Large intestine (tissue), 3 donors: ENCODE measurements around the gene RACK1. TPM values are rescaled to one million over a fixed set of nuclear protein-coding genes. Genes with fewer than 3 reads are reported as not detected.

Experiments used
- DNase-seq, 2 donors: peaks; one replicate each; pipeline versions ENCODE4 v3.0.0 to v3.0.0-alpha.2; 2013
- H3K27ac ChIP-seq: one replicate; pipeline ENCODE4 v1.5.1; 2013; ENCODE audit warnings: low read length
- H3K27me3 ChIP-seq: 2 replicates; pipeline ENCODE4 v1.6.1; 2013; ENCODE audit warnings: low read length; ENCODE audit not compliant: control insufficient read depth, insufficient read depth
- H3K36me3 ChIP-seq: 2 replicates; pipeline ENCODE4 v1.6.1; 2013; ENCODE audit warnings: low read length; ENCODE audit not compliant: control insufficient read depth, insufficient read depth
- H3K4me1 ChIP-seq: one replicate; pipeline ENCODE4 v1.6.1; 2013; ENCODE audit warnings: low read length; ENCODE audit not compliant: control insufficient read depth, insufficient read depth
- H3K4me3 ChIP-seq: one replicate; pipeline ENCODE4 v1.5.1; 2013; ENCODE audit warnings: low read length
- H3K9me3 ChIP-seq: one replicate; pipeline ENCODE4 v1.6.1; 2013; ENCODE audit warnings: mild to moderate bottlenecking, low read depth, low read length, moderate library complexity; ENCODE audit not compliant: control insufficient read depth
- WGBS: methylation state at CpG from one replicate; pipeline ENCODE4 v1.1.5; 2013; ENCODE audit warnings: low lambda C conversion rate; ENCODE audit not compliant: insufficient coverage; 5-methylcytosine and 5-hydroxymethylcytosine counted together
- polyA plus RNA-seq: library from polyadenylated mRNA; unstranded; fragments of 120-200 nt; gene quantifications from one replicate; pipeline ENCODE4 v1.2.1, GENCODE V29; 2013

The RACK1 gene
- polyA plus RNA-seq, 1 donor = 3,389 TPM

DNA sequence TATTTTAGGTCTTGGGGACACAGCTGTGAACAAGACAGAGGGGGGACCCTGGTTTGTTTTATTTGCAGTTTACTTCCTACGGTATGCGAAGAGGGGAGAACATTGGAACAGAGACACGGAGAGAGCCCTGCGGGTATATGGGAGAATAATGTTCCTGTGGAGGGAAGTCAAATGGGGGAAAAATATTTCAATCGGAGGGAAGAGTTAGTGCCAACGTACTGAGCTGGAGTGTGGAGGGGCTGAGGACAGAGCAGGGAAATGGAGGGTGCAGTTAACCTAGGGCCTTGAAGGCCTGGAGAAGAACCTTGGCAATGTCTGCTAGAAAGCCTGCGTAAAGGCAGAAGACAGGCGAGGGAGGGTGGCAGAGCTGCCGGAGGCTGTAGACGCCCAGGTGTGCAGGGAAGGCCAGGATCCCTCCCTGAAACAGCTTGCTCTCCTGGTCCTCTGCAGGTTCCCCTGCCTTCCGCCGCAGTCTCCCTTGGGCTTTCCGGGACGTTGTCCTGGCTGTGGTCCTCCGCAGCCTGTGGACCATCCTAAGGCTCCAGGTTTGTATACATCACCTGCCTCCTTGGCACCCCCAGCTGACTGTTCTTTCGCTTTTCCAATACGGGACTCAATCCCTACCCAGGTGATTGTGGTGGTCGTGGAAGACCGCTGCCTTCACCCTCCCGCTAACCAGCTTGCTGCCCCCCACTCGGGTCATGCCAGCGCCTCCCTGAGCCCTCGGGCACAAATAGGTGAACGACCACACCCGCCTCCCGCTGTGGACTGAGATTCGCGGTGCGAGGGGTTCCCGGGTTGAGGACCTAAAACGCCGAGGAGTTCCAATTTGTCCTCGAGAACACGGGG, 1.9 kb upstream of the RACK1 start:
- no peaks in the 10 kb centered on the region for H3K9me3 ChIP-seq
- no peak for DNase-seq
- H3K4me1 ChIP-seq = peaks cover 29% of the 10 kb centered on the region

DNA sequence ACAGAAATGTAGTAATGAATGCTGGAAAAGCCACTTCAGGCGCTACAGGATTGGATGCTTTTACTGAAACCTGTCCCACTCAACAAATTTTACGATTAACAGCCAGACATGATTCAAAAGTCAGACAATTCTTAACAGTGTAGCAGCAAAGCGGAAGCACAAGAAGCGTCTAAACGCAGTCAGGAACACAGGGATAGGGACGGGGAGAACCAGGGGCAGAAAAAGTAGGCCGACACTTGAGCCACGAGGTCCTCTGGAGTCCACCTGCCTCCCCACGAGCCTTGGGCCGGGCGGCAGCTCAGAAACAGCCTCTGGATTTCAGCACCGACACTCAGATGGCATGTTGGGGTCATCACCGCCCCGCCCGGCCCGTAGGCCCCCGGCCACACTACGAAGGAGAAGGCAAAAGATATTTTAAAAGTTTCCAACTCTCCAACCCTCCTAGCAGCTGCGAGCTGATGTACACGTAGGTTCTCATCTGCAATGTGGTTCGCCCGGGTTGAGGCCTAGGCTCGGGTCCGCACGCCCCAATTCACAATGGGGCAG, 615 bp downstream of the RACK1 start:
- Histone ChIP-seq H3K36me3 (peaks cover 38% of the 10 kb centered on the region), H3K9me3 (no peaks in the 10 kb centered on the region), H3K27ac (peak overlapping the region; percentile 93), H3K27me3 (no peaks in the 10 kb centered on the region), H3K4me3 (peak overlapping the region; percentile 79), H3K4me1 (peaks cover 25% of the 10 kb centered on the region)
- no peak for DNase-seq
- WGBS = no CpG with 5 or more reads among the region's 25 CpGs

More for the DNA sequence above, 1.9 kb upstream of the RACK1 start:
- Histone ChIP-seq H3K36me3 (peaks cover 25% of the 10 kb centered on the region), H3K4me3 (peak overlapping the region; percentile 92), H3K27ac (peak overlapping the region; percentile 93), H3K27me3 (no peaks in the 10 kb centered on the region)
- WGBS = 73% methylated on average over 6 of the region's 34 CpGs

DNA sequence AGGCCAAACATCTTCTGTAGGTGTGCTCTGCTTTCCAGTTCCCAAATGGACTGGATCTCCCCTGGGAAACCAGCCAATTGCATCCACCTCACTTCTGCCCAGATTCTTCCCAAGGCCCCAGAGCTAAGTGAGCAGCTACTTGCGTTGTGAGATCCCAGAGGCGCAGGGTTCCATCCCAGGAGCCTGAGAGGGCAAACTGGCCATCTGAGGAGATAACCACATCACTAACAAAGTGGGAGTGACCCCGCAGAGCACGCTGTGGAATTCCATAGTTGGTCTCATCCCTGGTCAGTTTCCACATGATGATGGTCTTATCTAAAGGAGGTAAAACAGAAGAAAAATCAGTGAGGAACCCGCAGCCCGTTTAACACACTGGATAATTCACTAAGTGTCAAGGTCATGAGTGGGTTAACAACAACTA, 1.7 kb downstream of the RACK1 start:
- Histone ChIP-seq H3K27me3 (no peaks in the 10 kb centered on the region), H3K4me1 (peaks cover 21% of the 10 kb centered on the region), H3K36me3 (peaks cover 49% of the 10 kb centered on the region), H3K27ac (peak overlapping the region; percentile 45), H3K9me3 (no peaks in the 10 kb centered on the region), H3K4me3 (peak overlapping the region; percentile 79)
- no peak for DNase-seq
- WGBS = 25% methylated on average over 2 of the region's 6 CpGs

DNA sequence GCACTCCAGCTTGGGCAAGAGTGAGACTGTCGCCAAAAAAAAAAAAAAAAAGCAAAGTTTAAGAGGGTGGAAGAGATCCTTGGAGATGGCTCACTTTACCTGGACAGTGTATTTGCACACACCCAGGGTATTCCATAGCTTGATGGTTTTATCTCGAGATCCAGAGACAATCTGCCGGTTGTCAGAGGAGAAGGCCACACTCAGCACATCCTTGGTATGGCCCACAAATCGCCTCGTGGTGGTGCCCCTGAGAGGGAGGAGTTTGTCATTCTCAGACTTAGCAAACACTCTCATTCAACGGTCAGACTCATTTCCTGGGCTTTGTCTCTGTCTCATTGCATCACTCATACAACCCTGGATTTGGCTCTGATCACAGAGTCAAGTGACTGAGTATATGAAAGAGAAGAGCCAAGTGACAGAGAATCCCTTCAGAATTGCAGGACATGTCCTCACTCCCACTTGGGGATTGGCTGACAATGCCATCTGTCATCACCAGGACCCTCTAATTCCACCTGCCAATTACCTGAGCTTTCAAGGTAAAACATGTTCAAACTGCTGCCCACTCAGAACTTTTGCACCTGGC, 2.2 kb downstream of the RACK1 start:
- Histone ChIP-seq H3K36me3 (peaks cover 54% of the 10 kb centered on the region), H3K4me1 (peaks cover 21% of the 10 kb centered on the region), H3K27ac (peak overlapping the region; percentile 45), H3K4me3 (peak overlapping the region; percentile 79), H3K9me3 (no peaks in the 10 kb centered on the region), H3K27me3 (no peaks in the 10 kb centered on the region)
- no CpG with 5 or more reads among the region's 6 CpGs for WGBS
- DNase-seq = peak in 1 of 2 donors; percentile 57

DNA sequence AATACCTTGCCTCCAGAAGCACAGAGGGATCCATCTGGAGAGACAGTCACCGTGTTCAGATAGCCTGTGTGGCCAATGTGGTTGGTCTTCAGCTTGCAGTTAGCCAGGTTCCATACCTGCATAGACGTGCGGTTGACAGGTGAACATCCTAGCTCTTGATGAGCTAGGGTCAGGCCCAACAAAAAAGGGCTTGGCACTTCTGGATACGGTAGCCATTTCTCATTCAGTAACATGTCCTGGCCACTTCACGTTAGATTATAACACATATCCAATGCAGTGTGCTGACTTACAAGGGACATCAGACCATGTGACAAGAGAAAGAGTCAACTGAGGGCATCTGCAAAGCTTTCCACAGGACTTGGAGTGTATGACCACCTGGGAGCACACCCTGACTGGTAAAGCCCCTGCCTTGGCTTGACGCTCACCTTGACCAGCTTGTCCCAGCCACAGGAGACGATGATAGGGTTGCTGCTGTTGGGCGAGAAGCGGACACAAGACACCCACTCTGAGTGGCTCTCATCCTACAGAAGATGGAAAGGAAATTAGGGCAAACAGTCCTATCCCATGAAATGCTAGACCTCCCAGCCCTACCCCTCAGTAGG, 4.5 kb downstream of the RACK1 start:
- no peak overlapping the region for H3K4me3 ChIP-seq
- no peaks in the 10 kb centered on the region for H3K9me3 ChIP-seq
- H3K36me3 ChIP-seq = peaks cover 76% of the 10 kb centered on the region
- no CpG with 5 or more reads among the region's 9 CpGs for WGBS
- DNase-seq = no peak
- no peaks in the 10 kb centered on the region for H3K27me3 ChIP-seq
- peaks cover 10% of the 10 kb centered on the region for H3K4me1 ChIP-seq
- no peak overlapping the region for H3K27ac ChIP-seq

DNA sequence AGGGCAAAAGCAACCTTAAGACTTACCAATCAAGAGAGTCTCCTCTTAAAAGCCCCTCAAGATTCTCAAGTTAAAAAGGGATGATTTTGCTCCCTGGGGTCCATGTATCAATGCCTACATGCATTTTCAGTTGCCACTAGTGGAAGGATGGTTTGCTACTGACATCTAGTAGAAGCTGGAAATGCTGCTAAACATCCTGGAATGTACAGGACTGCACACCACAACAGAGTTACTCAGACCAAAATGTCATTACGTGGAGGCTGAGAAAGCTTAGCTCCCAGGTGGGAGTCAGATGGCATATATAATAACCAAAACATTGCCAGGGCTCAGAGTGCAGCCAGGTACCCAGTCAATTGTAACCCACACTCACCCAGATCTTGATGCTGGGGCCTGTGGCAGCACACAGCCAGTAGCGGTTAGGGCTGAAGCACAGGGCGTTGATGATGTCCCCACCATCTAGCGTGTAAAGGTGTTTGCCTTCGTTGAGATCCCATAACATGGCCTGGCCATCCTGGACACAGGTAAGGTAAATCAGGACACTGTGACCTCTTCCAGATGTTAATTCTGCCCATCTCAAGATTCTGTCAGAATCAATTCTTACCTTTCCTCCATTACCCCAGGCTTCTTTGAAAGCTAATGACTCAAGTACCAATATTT, 5.8 kb downstream of the RACK1 start:
- peaks cover 88% of the 10 kb centered on the region for H3K36me3 ChIP-seq
- WGBS = no CpG with 5 or more reads among the region's 5 CpGs
- peaks cover 10% of the 10 kb centered on the region for H3K4me1 ChIP-seq

DNA sequence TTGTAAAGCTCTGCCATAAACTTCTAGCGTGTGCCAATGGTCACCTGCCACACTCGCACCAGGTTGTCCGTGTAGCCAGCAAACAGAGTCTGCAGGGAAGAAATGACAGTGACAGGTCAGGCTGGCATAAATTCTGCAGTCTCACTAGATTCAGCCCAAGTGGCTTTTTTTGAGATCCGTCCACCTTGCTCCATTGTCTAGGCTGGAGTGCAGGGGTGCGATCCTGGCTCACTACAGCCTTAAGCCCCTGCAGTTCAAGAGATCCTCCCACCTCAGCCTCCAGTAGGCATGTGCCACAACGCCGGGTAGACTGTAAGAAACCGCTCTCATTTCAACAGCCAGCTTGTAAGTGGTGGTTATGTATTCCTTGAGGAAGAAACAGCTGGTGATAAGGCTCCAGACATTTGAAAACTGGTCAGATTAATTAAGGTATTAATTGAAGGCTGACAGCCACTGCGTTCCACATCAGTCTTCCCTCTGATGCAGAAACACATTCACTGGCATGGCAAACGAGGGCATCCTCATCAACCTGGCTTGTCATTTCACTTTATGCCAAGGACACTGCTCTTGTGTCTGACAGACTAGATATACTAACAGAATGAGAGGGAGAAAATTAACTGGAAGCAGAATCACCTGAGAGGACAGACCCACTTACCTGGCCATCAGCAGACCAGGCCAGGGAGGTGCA, 6.6 kb downstream of the RACK1 start:
- H3K4me3 ChIP-seq = no peak overlapping the region
- H3K27ac ChIP-seq = no peak overlapping the region
- H3K27me3 ChIP-seq = no peaks in the 10 kb centered on the region
- H3K9me3 ChIP-seq = no peaks in the 10 kb centered on the region
- H3K4me1 ChIP-seq = peaks cover 8% of the 10 kb centered on the region
- DNase-seq = no peak
- WGBS = no CpG with 5 or more reads among the region's 10 CpGs
- H3K36me3 ChIP-seq = peaks cover 93% of the 10 kb centered on the region

More for the DNA sequence above, 5.8 kb downstream of the RACK1 start:
- no peak for DNase-seq
- Histone ChIP-seq H3K27me3 (no peaks in the 10 kb centered on the region), H3K4me3 (no peak overlapping the region), H3K27ac (no peak overlapping the region), H3K9me3 (no peaks in the 10 kb centered on the region)

DNA sequence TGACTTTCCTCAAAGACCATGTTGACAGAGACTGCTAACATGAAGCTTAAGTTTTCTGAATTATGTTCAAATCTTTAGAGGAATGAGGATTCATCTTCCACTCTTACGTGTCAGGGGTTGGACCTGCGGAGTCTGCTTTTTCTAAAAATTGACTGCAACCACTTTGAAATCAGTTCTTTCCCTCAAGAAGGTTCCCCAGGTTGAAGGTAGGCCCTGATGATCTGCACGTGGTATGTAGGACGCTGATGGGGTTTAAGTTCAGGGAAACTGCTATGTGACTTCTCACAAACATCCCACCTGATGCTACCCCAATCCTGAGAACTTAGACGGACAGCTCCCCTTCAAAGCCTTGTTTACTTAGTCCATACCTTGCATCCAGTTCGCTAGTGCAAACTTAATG, 7.2 kb downstream of the RACK1 start:
- Histone ChIP-seq H3K4me3 (no peak overlapping the region), H3K36me3 (peaks cover 91% of the 10 kb centered on the region), H3K27ac (no peak overlapping the region), H3K9me3 (no peaks in the 10 kb centered on the region), H3K27me3 (no peaks in the 10 kb centered on the region), H3K4me1 (peaks cover 1% of the 10 kb centered on the region)
- WGBS = no CpG with 5 or more reads among the region's 6 CpGs
- no peak for DNase-seq

DNA sequence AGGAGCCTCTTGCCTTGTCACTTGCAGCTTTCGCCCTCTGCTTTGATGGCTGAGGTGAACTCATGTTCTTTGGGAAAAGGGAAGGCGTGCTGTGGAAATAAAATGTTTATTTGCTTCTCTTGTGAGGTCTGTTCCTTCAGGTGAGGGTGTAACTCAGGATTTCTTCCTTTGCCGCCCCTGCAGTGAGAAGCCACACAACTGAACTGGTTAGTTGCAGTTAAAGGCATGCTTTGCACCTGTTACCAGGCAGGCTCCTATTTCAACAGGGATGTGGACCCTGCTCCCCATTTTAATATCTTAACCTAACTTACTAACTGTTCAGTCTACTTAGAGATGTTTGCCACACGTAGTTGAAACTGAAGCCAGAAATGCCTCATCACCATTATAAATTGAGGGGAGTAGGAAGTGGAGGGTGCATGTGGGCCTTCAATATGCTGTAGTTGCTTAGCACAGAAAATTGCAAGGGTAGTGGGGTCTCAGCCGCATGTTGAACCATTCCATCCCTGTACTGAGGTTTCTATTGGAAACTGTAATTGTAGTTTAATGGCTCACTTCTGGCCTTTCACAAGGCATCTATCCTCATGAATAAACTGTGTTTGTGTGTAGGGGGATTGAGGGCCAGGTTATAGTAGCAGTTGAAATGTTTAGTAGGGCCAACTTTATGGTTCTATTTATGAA, 7.9 kb downstream of the RACK1 start:
- Histone ChIP-seq H3K4me3 (no peak overlapping the region), H3K9me3 (no peaks in the 10 kb centered on the region), H3K27me3 (no peaks in the 10 kb centered on the region), H3K27ac (no peak overlapping the region), H3K36me3 (peaks cover 91% of the 10 kb centered on the region), H3K4me1 (no peaks in the 10 kb centered on the region)
- DNase-seq = no peak
- 100% methylated on average over 1 of the region's 5 CpGs for WGBS
